GM18870 (cell line): Measurements from ENCODE around the gene GARS1.
"Not testable (repeated sequence)": the region's sequence is repeated elsewhere in the genome, so short reads cannot be mapped to it uniquely, and the experiment has no call there.

ENCODE experiments used
- ATAC-seq: cut with Tn5 transposase; IDR thresholded peaks from one replicate; pipeline ENCODE4 v1.9.1; 2021; ENCODE audit warnings: moderate library complexity; ENCODE audit not compliant: unreplicated experiment

GARS1 gene

DNA sequence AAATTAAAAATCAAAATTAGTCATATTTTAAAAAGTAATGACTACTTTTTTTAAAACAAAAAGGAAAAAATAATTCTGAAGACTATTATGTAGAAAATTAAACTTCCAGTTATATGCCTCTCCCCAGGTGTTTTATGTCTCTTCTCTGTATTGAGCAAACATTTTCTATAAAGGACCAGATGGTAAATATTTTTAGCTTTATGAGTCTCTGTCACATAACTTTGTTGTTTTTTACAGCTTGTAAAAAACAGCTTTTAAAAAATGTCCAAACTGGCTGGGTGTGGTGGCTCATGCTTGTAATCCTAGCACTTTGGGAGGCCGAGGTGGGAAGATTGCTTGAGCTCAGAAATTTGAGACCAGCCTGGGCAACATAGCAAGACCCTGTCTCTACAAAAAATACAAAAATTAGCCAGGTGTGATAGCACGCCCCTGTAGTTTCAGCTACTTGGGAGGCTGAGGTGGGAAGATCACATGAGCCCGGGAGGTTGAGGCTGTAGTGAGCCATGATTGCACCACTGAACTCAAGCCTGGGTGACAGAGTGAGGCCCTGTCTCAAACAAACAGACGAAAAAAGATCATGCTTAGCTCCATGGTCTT, 23.5 kb downstream of the GARS1 start:
- ATAC-seq: no peak

DNA sequence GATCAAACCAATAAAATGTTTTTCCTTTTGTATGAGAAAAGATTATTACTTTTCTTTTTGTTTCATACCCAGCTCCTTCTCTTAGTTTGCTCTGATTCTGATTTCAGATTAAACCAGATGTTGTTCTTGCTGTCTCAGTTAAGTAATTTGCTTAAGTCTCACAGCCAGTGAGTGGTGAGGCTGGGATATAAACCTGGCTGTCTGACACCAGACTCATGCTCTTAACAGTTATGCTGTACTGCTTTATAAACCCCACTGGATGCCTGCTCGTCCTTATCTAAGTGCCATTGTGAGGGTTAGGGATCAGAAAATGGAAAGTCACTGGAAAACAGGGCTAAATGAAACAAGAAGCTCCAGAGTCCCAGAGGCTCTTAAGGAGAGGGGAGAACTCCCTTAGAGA, 24.3 kb downstream of the GARS1 start:
- ATAC-seq: no peak

- no peak for ATAC-seq
Observed at GRCh38 chr7:30625283-30625682, 30.6 kb downstream of the GARS1 start.

DNA sequence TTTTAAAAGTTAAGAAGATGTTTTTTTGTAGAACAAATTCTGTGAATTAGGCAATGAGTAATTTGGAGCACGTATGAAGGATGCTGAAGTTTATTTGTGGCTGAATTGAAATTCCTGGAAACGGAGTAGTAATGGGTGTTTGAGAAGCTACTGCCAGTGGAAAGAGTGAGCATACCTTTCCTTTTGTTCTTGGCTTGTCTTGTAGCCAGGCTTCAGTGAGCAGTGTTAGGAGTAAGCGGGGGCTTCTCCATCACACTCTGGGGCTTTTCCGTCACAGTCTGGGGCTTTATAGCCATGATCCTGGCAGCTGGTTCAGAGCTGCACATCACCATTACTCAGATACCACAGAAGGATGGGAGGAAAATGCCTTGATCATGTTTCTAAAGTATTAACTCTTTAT, 32.3 kb downstream of the GARS1 start:
- ATAC-seq: no peak

DNA sequence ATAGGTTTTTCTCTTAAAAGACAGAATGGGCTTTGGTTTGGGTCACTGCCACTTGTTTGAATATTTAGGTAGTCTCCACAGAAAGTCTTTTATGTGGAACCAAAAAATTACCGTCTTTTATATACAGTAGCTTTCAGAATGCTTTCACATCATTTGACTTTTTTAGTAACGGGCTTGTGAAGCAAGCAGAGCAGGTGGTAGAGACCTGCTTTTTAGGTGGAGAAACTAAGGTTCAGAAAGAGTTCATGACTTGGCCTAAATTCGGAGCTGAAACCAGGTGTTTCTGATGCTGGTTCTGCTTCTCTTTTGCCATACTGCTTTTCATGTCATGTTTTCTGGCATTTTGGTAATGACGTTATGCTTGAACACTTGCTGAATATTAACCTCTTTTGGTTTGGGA, 36.3 kb downstream of the GARS1 start:
- ATAC-seq: no peak

DNA sequence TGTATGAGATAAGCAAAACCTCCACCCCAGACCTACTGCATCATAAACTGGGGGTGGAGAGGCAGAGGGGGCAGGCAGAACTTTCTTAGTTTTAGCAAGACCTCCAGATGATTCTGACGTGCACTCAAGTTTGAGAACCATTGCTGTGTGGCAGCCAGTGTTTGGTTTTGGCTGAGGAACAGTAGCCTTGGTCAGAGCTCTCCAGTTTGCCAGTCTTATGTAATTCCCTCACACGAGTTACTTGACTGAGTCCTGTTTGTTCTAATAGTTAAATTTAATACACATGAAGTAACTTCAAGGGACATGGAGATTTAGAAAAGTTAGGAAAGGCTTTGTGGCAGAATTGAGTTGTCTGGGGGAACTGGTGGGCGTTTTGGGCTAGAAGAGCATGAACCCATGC, 38.5 kb downstream of the GARS1 start:
- no peak for ATAC-seq

GRCh38 chr7:30634193-30634626, 39.5 kb downstream of the GARS1 start:
- ATAC-seq: no peak

- no peak for ATAC-seq
Observed at GRCh38 chr7:30634634-30635201, 40.0 kb downstream of the GARS1 start.

GRCh38 chr7:30635798-30636197, 41.1 kb downstream of the GARS1 start:
- no peak for ATAC-seq

DNA sequence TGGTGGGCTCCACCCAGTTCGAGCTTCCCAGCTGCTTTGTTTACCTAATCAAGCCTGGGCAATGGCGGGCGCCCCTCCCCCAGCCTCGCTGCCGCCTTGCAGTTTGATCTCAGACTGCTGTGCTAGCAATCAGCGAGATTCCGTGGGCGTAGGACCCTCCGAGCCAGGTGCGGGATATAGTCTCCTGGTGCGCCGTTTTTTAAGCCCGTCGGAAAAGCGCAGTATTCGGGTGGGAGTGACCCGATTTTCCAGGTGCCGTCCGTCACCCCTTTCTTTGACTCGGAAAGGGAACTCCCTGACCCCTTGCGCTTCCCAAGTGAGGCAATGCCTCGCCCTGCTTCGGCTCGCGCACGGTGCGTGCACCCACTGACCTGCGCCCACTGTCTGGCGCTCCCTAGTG, 47.6 kb downstream of the GARS1 start:
- not testable (repeated sequence) for ATAC-seq

GRCh38 chr7:30642789-30643188, 48.1 kb downstream of the GARS1 start:
- no peak for ATAC-seq

GRCh38 chr7:30644286-30644955, 49.7 kb downstream of the GARS1 start:
- ATAC-seq: no peak

DNA sequence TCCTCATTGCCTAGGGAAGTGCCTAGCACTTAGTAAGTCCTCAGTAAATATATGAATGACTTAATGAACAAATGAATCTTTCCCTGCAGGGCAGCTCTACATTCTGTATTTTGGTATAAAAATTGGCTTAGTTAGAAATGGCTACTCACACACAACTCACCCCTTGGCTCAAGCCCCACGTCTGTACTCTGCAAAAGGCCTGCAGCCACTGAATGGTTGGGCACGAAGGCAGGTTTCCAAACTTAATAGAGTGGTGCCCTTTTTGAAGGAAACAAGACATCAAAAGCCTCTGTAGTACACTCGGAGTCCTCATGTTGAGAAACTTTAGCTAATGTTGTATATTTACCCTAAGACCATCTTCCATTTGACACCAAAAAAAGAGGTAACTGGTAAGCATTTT, 51.0 kb downstream of the GARS1 start:
- ATAC-seq: no peak

GRCh38 chr7:30646154-30646553, 51.5 kb downstream of the GARS1 start:
- no peak for ATAC-seq

GRCh38 chr7:30647589-30648364, 53.1 kb downstream of the GARS1 start:
- ATAC-seq: no peak

DNA sequence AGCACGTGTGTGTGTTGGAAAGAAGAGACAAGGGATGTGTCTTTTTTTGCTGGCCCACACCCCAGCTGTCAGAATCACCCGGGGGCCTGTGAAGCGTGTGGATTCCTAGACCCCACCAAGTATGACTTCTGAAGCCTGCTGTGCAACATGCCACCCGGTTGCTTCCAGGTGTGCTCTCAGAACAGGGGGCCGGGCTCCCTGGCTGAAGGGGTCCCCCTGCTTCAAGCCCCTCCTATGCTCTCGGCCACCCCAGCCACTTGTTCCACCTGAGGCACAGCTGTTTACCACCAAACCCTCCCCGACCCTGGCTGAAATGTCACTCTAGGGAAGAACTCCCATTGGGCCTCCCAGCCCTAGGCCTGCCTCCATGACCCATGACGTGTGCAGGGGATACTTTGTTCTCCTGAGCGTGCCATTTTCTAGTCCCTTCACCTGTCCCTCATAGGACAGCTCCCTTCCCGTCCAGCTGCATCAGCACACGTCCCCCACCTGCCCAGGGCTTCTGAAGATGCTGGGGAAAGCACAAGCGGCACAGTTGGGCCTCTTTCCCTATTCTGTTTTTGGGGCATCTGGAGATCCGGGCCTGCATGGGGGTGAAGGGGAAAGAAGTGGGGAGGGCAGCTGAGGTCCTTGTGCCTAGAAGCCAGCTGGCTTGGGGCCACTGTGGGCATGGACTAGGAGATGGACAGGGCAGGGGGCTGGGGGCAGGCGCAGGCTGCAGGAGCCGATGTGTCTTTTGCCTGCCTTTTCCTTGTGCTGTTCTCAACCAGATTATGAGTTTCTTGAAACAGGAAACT, 54.3 kb downstream of the GARS1 start:
- ATAC-seq: no peak

- no peak for ATAC-seq
Observed at GRCh38 chr7:30649717-30650420, 55.2 kb downstream of the GARS1 start.

- no peak for ATAC-seq
Observed at GRCh38 chr7:30650421-30650808, 55.7 kb downstream of the GARS1 start.

- no peak for ATAC-seq
Observed at GRCh38 chr7:30652132-30652531, 57.5 kb downstream of the GARS1 start.
